Hematopoietic multipotent progenitor cell treated with erythropoietin and hydrocortisone succinate and interleukin-3 and kit ligand, for 6 days (in vitro differentiated cells): ENCODE data around the gene SNAP29.
"Not testable (repeated sequence)": the region's sequence is repeated elsewhere in the genome, so short reads cannot be mapped to it uniquely, and the experiment has no call there.

Experiments
- DNase-seq: peaks from one replicate; pipeline ENCODE4 v3.0.0-alpha.2; 2015

The SNAP29 gene

GRCh38 chr22:20836987-20837823 lies 21.6 kb upstream of the SNAP29 start:
- no peak for DNase-seq

GRCh38 chr22:20839354-20839753 lies 19.5 kb upstream of the SNAP29 start:
- DNase-seq: not testable (repeated sequence)

GRCh38 chr22:20839837-20840645 lies 18.8 kb upstream of the SNAP29 start:
- DNase-seq: no peak

- DNase-seq: no peak
Measured at GRCh38 chr22:20840646-20841371, 18.0 kb upstream of the SNAP29 start.

GRCh38 chr22:20843501-20843900 lies 15.3 kb upstream of the SNAP29 start:
- DNase-seq: no peak

- no peak for DNase-seq
Measured at GRCh38 chr22:20844055-20845037, 14.5 kb upstream of the SNAP29 start.

- DNase-seq: no peak
Measured at GRCh38 chr22:20847318-20847822, 11.4 kb upstream of the SNAP29 start.

- DNase-seq: peak; percentile 63
Measured at GRCh38 chr22:20852076-20852475, 6.7 kb upstream of the SNAP29 start.

- DNase-seq: no peak
Measured at GRCh38 chr22:20852503-20852902, 6.3 kb upstream of the SNAP29 start.

GRCh38 chr22:20853236-20853660 lies 5.6 kb upstream of the SNAP29 start:
- DNase-seq: no peak

GRCh38 chr22:20857247-20857643 lies 1.6 kb upstream of the SNAP29 start:
- peak; percentile 69 for DNase-seq

- DNase-seq: peak; percentile 81
Measured at GRCh38 chr22:20857838-20858614, 781 bp upstream of the SNAP29 start.

- DNase-seq: no peak
Measured at GRCh38 chr22:20859615-20860014, 808 bp downstream of the SNAP29 start.

- DNase-seq: no peak
Measured at GRCh38 chr22:20862540-20862939, 3.7 kb downstream of the SNAP29 start.

GRCh38 chr22:20863366-20863765 lies 4.6 kb downstream of the SNAP29 start:
- peak; percentile 55 for DNase-seq

- DNase-seq: no peak
Measured at GRCh38 chr22:20864186-20864908, 5.5 kb downstream of the SNAP29 start.

GRCh38 chr22:20865331-20865730 lies 6.5 kb downstream of the SNAP29 start:
- DNase-seq: no peak

- no peak for DNase-seq
Measured at GRCh38 chr22:20865875-20866445, 7.2 kb downstream of the SNAP29 start.

GRCh38 chr22:20866736-20867135 lies 7.9 kb downstream of the SNAP29 start:
- DNase-seq: no peak
